ENCODE results near the gene PLCXD3.

Gene PLCXD3

GRCh38 chr5:41305056-41305455 is 205.3 kb downstream of the PLCXD3 start:
- CTCF ChIA-PET: no interaction called here
- TF ChIP-seq, protein P1, sequence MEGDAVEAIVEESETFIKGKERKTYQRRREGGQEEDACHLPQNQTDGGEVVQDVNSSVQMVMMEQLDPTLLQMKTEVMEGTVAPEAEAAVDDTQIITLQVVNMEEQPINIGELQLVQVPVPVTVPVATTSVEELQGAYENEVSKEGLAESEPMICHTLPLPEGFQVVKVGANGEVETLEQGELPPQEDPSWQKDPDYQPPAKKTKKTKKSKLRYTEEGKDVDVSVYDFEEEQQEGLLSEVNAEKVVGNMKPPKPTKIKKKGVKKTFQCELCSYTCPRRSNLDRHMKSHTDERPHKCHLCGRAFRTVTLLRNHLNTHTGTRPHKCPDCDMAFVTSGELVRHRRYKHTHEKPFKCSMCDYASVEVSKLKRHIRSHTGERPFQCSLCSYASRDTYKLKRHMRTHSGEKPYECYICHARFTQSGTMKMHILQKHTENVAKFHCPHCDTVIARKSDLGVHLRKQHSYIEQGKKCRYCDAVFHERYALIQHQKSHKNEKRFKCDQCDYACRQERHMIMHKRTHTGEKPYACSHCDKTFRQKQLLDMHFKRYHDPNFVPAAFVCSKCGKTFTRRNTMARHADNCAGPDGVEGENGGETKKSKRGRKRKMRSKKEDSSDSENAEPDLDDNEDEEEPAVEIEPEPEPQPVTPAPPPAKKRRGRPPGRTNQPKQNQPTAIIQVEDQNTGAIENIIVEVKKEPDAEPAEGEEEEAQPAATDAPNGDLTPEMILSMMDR (conservative IDR thresholded peaks at IDR 0.05; ENCODE audit: low read depth): no peak
- no peak overlapping the region for H3K27ac ChIP-seq
- no peak for DNase-seq (ENCODE audit: low spot score)
- POLR2A ChIA-PET (ENCODE audit: low non-redundant PET): no interaction called here

DNA sequence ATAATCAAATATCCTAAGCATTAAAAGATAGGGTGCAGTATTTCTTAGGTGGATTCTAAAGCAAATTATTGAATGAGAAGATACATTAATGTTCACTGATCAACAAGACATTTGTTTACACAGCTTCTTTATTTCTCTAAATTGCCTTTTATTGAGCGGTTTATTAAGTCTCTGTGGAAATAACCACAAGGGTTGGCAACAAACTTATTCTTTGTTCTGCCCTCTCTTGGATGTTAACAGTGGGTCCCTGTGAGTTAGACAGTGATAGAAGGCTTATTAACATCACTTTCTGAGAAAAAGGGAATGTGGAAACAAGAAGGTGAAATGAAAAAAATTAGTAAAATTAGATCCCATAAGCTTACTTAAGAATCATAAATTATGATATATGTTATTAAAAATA is 214.3 kb downstream of the PLCXD3 start:
- ChIA-PET POLR2A (ENCODE audit: low non-redundant PET) (no interaction called here), CTCF (interaction anchor here (0.5 to 0.6 kb wide), 2 partner anchors 26 to 38 kb away, joined by 3 to 4 read pairs; no protein-coding TSS in a partner anchor)
- TF ChIP-seq, protein P1 (conservative IDR thresholded peaks at IDR 0.05; ENCODE audit: low read depth): no peak
- DNase-seq (ENCODE audit: low spot score): no peak
- H3K27ac ChIP-seq: no peak overlapping the region

DNA sequence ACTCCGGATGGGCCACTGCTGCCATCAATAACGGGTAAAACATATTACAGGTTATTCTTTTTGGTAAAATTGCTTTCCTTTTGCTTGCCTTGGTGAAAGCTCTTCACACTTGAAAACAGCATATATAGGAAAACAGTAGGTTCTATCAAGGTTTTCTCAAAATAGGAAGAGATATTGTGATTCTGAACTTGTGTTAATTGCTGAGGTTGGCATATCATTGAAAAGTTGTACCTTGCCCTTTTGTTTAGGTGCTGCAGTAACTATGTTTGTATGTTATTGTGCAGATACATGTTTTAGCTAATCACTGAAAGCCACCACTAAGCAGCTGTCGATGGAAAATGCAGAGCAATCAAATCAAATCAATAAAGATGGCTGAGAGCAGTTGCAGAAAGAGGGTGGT is 219.1 kb downstream of the PLCXD3 start:
- POLR2A ChIA-PET (ENCODE audit: low non-redundant PET): no interaction called here
- CTCF ChIA-PET: no interaction called here
- H3K27ac ChIP-seq: no peak overlapping the region
- TF ChIP-seq, protein P1 (conservative IDR thresholded peaks at IDR 0.05; ENCODE audit: low read depth): no peak
- DNase-seq (ENCODE audit: low spot score): no peak

DNA sequence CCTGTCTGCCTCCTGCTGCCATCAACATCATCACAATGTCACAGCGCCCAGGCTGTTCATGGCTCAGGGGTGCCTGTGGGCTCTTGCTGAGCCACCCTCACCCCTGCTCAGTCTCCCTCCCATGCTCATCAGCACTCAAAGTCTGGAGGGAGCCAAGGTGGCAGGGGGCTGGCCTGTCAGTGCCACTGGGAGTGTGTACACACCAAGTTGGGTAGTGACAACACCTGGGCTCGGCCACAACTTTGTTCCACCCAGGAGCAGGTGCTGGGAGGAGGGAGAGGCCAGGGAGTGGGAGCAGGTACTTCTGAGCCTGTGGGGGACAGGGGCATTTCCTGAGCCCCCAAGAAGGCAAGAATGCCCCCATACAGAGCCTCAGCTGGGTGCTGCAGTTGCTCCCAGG is 219.6 kb downstream of the PLCXD3 start:
- ChIA-PET CTCF (no interaction called here), POLR2A (ENCODE audit: low non-redundant PET) (no interaction called here)
- TF ChIP-seq, protein P1 (conservative IDR thresholded peaks at IDR 0.05; ENCODE audit: low read depth): no peak
- H3K27ac ChIP-seq: no peak overlapping the region
- no peak for DNase-seq (ENCODE audit: low spot score)

GRCh38 chr5:41289970-41290464 is 220.4 kb downstream of the PLCXD3 start:
- TF ChIP-seq, protein P1 (conservative IDR thresholded peaks at IDR 0.05; ENCODE audit: low read depth): no peak
- ChIA-PET POLR2A (ENCODE audit: low non-redundant PET) (no interaction called here), CTCF (interaction anchor here (0.6 kb wide), 1 partner anchor 23 kb away, joined by 3 read pairs; no protein-coding TSS in a partner anchor)

GRCh38 chr5:41286696-41287095 is 223.7 kb downstream of the PLCXD3 start:
- CTCF ChIA-PET: no interaction called here
- DNase-seq (ENCODE audit: low spot score): no peak
- POLR2A ChIA-PET (ENCODE audit: low non-redundant PET): no interaction called here
- TF ChIP-seq, protein P1 (conservative IDR thresholded peaks at IDR 0.05; ENCODE audit: low read depth): no peak
- no peak overlapping the region for H3K27ac ChIP-seq

More at GRCh38 chr5:41289970-41290464, 220.4 kb downstream of the PLCXD3 start:
- DNase-seq (ENCODE audit: low spot score): no peak
- no peak overlapping the region for H3K27ac ChIP-seq
